NB4 (cell line): ENCODE results near the gene SCN1B.

Experiments used
- POLR2A ChIP-seq: IDR thresholded peaks from 2 replicates; pipeline ENCODE4 v1.6.1; 2011; ENCODE audit warnings: mild to moderate bottlenecking; ENCODE audit not compliant: insufficient read length; ENCODE audit errors: extremely low read depth
- TF ChIP-seq, protein P1 (sequence below): IDR thresholded peaks from 2 replicates; pipeline ENCODE4 v1.6.1; 2011; ENCODE audit warnings: low read depth, low read length

DNA sequence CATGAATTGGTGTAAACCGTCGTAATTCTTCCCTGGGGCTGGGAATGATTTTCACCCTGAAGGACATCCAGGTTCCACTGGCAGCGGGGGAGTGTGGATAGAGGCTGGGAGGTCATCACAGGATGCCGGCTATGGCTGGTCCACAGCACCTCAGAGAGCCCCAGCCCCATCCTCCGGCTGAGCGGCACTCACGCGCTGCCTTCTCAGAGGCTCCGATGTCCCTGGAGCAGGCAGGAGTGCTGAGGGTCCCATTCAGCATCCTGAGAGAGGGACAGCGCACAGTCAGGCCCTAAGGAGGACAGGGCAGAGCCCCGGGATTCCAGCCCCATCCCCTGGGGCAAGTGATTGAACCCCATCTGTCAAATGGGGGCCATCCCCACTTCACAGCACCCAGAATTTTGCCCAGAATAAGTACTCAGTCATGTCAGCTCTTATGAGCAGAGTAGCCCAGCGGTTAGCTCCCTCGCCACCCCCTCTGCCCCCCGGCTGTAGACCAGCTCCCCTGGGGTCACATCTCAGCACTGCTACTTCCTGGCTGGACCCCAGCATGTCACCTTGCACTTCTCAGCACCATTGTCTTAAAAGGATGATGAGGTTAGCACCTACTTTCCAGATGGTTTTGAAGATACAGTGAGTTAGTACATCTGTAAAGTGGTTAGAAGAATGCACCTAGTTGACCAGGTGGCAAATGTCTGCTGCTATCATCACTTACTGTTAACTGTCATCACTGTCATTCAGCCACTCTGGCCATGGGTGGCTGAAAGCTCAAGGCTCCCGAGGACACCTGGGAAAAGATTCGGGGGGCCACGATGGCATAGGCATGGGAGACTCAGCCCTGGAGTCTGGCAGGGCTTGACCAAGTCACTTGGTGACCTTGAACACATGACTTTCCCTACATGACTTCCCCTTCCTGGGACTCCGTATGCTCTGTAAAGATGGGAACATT, 18.3 kb upstream of the SCN1B start:
- TF ChIP-seq, protein P1, sequence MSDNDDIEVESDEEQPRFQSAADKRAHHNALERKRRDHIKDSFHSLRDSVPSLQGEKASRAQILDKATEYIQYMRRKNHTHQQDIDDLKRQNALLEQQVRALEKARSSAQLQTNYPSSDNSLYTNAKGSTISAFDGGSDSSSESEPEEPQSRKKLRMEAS, result no peak
- no peak for TF ChIP-seq POLR2A
